HG03045 (cell line): ENCODE measurements around the gene ZXDC.

Experiments used
- ATAC-seq: cut with Tn5 transposase; IDR thresholded peaks from one replicate; pipeline ENCODE4 v1.9.1; 2021; ENCODE audit warnings: mild to moderate bottlenecking, moderate library complexity; ENCODE audit not compliant: unreplicated experiment

ZXDC gene

GRCh38 chr3:126476166-126477060, 722 bp upstream of the ZXDC start:
- ATAC-seq = peak; percentile 33

- ATAC-seq = peak; percentile 20
Measured at GRCh38 chr3:126474498-126475412, 936 bp downstream of the ZXDC start.

DNA sequence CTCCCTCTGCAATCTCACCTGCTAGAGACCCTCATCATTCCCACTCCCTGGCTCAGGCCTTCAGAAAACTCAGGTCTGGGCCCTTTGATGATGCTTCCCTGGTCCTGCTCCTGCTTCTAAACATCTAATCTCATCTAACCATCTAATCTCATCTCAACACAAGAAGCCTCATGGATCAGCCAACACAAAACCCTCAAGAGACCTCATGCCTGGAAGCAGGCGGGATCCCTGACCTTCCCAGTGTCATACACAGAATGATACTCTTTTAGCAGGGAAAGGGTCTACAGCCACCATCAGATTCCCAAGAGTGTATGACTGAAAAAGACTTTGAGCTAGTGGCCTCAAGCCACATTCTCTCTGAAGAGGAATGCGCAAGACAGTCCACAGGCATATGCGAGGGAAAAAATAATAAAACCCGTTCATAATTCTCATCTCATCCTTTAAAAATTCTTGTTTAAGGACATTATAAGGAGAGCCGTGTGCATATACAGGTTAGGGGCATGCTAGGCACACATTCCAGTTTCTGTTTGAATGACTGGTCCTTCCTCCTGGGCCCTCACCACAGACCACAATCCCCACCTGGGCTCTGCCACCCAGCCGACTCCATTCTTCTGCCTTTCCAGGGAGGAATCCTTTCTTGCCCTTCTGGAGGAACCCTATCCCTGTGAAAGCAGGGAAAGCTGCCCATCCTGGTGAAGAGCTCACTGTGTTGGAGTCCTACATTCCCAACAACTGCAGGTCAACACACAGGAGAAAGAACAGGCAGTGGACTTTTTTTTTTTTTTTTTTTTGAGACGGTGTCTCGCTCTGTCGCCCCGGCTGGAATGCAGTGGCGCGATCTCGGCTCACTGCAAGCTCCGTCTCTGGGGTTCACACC, 2.2 kb downstream of the ZXDC start:
- ATAC-seq = no peak

DNA sequence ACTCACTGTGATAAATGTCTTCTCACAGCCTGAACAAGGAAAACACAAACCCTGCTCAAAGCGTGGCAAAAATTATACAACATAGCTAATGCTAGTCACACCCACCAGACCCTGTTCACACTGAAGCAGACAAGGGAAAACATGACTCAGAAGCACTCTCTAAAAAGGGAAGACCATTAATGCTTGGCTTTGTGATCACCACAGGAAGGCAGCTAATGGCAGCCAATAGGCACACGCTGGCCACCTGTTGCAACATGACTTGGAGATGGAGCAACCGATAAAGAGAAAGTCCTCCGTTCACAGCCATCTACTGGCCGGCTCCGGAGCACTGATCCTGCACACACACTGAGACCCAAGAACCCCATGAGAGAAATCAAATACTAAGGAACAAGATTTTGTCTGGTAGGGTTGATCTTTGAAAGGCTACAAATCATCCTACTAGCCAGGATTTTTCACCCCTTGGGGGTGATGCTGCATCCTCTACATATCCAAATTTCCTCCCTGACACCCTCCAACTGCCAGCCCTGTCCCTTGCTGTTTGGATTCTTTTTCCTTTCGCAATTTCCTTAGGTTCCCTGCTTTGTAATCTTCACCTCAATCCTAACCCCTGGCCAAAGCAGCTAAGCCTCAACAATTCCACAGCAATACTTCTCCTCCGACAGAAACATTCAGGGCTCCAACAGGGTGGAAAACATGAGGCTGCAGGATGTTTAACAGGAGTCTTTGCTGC, 3.2 kb downstream of the ZXDC start:
- no peak for ATAC-seq

DNA sequence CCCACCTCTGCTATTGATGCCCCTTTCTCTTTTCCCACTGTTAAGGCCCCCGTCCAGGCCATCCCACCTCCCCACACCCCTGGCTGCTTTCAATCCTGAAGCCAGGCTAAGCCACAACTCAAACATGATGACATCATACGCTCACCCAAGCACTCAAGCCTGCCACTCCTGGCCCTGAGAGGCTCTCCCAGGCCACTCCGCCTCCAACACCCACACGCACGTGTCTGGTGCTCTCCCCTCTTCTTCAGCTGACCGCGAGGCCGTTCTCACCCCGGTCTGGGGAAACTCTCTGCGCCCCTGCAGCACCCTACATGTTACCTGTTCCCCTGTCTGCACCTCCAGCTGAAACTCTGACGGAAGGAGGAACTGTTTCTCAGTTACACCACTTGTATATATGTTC, 6.2 kb downstream of the ZXDC start:
- ATAC-seq = no peak

DNA sequence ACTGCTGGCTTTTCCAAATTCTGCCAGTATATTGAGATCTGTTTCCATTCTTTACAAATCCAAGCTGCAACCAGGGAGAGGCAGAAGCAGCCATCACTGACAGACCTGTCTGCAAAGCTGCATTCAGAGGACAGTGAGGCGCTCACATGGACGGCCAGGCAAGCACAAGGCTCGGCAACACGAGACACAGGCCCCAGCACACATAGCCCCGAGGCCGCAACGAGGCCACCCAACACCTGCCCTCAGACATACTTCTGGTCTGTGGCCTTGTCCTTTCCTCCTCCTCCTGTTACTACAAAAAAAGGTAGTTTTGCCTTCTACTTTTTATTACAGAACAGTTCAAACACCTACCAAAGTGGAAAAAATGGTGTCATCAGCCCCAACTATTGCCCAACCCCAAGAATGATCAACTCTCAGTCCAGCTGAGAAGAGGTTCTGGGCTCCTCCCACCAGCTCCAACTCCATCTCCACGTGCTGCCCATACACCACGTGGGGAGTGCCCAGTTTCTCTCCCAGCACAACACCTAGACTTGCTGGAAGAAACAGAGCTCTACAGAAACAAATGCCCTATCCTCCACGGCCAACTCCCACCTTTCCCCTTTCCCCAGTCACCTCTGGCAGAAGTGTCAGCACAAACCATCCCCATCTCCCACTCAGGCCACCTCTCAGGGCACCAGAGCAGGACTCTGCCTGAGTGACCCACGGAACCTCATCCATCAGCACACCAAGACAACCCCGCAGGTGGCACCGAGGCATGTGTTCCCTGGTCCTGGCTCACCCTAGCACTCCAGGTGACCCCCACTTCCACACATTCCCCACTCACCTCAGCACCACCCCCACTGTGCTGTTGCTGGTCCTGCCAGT, 7.4 kb downstream of the ZXDC start:
- no peak for ATAC-seq

DNA sequence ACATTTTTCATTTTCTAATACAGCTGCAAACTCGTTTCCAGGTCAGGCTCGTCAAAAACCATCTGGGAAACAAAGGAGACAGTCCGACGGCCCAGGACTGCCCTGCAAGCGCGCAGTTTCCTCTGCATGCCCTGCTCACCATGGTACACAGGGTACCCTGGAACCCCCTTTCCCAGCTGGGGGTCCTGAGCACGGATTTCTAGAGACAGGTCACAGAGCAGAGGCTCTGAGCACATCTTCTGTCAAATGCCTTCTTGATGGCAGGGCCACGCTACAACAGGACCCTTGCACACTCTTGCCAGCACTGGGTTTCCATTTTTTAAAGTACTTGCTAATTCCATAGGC, 8.1 kb downstream of the ZXDC start:
- no peak for ATAC-seq

DNA sequence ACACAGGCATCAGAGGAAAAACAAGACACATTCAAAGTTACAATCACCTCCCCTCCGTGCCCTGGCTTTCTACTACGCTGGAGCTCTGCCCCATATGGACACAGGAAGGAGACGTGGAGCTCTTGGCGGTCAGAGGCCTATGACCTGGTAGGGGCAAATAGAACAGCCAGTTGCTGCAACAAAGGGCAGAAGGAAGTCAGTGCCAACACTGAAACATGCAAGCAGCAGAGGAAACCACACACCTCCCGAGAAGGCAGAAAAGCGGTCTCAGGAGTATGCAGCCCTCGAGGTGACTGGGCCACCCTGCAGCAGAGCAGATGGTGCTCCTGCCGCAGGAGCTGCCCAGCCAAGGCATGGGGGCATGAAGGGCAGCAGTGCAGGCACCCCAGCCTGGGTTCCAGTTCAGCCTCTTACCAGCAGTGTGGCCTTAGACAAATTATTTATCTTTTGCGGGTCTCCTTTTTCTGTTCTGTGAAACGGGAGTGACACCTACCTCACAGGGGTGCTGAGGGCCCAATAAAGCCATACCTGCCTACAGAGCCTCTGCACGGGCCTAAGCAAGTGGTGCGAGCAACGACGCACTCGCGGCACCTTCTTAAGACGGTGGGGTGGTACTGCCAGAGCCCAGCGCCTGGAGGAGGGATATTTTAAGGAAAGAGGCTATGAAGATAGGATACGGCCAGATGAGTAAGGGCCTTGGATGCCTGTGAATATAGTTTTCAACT, 8.6 kb downstream of the ZXDC start:
- ATAC-seq = no peak

DNA sequence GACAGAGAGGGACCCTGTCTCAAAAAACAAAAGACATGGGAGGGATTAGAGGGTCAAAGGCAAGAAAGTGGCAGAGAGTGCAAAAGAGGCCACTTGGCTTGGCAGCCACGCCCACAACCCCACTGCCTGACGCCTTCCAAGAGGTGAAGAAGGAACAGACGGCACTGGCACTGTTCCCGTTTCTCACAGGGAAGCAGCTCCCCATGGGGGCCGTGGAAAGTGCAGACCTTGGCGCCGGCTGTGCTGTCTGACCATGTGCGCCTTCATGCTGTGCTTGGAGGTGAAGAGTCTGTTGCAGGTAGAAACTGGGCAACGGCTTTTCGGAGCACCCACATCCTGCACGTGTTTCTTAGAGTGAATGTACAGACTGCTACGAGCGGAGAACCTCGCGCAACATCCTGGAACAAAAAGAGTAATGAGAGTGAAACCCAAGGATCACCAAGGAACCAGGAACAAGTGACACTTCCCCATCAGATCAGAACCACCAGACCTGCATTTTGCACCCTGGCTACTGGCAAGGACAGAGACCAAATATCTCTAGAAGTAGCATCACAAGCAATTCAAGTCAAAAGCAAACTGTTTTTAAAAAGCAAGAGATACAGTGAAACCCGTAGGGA, 9.7 kb downstream of the ZXDC start:
- ATAC-seq = no peak

DNA sequence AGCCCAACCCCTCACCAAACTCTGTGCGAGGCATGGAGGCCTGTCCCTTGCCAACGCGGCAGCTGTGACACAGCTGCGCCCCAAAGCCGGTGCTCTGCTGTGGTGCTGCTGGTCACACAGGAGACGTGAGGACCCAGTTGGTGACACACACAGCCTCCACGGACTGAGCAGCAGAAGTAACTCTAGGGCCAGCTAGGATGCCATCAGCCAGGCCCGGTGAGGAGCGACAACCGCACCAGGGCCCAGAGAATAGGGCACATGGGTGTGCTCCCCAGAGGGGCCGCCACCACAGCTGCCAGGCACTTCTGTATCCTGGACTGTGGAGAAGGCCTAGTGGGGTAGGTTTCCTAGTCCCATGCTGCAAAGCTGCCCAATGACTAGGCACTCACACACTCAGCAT, 10.7 kb downstream of the ZXDC start:
- ATAC-seq = no peak

DNA sequence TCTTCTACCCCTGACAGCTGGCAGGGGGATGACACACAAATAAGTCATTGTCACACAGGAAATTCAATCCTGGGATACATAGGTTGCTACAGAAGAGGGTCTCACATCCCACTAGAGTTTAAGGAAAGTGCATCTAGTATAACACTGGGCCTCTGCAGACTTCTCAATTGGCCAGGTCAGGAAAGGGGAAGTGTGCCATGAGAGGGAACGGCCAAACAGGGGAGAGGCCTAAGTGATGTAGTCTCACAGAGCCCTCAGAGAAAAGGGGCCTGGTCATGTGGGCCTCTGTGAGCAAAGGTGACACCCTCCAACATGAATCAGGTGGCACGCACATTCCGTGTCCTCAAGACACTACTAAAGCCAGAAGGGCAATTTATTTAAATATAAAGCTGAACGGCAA, 11.2 kb downstream of the ZXDC start:
- ATAC-seq = no peak

DNA sequence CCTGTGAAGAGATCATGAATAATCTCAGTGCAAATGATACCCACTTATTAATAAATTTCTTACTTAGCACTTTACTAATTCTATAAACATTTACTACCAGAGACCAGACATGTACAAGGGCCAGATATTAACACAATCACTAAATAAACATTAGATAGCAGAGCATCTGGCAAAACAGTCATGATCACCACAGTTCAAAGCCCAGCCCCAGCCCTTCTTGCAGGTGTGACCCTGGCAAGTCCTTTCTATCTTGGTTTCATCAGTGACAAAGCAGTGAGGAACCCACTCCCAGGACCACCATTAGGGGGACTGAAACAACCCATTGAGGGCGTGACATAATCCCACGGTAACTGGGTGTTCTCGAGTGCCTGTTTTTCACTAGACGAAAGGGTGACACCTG, 11.6 kb downstream of the ZXDC start:
- no peak for ATAC-seq

DNA sequence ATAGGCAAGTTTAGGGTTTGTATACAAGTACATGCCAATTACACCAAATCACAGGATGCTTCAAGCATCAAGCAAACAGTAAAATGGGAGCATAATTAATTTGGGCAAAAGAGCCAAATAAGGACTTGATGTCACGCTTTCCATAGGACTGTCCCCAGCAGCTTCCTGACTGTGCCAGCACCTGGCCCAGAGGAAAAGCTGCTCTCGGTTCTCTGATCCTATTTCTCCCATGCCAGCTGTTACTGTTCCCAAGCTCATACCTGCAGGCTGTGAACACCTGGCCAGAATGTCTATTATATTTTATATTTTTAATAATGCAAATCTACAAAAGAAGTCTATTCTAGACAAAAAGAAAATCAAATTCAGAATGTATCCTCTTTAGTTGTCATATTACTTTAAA, 12.2 kb downstream of the ZXDC start:
- no peak for ATAC-seq

GRCh38 chr3:126461450-126462070, 14.1 kb downstream of the ZXDC start:
- no peak for ATAC-seq

- ATAC-seq = no peak
Measured at GRCh38 chr3:126460381-126460780, 15.3 kb downstream of the ZXDC start.

DNA sequence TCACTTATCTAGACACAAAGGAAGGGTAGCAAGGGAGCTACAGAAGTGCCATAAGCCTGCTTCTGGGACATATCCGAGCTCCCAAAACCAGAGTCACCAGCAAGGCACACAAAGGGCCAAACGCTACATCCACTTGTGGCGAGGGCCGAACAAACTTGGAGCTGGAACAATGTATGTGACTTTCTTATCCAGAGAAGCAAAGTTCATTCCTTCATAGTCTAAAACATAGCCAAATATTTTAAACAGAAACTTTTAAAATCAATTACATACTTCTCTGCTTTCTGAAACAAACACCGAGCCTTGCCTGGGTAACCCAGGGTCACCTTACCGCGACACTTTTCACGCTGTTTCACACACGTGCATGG, 15.9 kb downstream of the ZXDC start:
- ATAC-seq = no peak

DNA sequence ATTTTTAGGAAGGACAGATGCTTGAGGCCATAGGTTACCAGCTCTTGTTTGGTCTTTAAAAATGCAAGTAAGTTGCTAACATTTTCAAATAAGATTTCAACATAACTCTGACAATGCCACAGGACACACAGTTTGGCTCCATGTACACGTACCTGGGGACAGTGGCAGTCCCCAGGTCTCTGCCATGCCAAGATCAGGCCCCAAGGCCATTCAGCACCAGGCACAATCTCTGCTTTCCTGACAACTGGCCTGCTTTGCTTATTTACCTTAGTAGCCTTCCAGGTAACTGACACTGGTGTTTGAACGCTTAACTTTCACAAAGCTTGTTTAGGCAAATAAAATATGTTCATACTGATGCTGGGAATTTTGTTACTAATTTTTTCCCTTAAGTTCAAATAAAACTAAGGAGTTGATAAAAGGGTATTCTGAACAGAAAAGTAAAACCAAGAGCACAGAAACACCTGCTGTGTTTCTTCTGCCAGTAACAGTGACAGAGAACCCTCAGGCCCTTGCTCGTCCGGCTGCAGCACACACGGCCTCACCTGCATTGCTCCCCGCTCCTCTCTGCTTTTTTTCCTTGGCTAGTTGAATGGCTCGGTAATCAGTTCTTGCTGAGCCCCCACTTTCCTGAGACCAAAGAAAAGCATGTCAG, 16.5 kb downstream of the ZXDC start:
- no peak for ATAC-seq
